ENCODE measurements around the gene TFF1.
A peak's percentile ranks its signal among the peaks of the same experiment; 100 is the strongest.

Gene TFF1

GRCh38 chr21:42403611-42404231 is 37.4 kb upstream of the TFF1 start, which contains the start of gene UBASH3A:
Gene UBASH3A (plus strand): TSS chr21:42403902. CDS start chr21:42403946, 44 bp downstream.
- Histone ChIP-seq H3K9ac (ENCODE audit: insufficient read length) (no peak within 1 kb of the TSS), H3K36me3 (ENCODE audit: insufficient read depth, low read length) (no peaks in the 10 kb centered on the region), H3K9me3 (ENCODE audit: low read depth, low read length) (no peaks in the 10 kb centered on the region), H3K4me3 (peak within 1 kb of the TSS; percentile 25; the same call in 1 of the 2 replicates), H3K27ac (no peak within 1 kb of the TSS)
- TF ChIP-seq EZH2 (IDR thresholded peaks at IDR 0.05): no peak
- TF ChIP-seq FOXP2 (optimal IDR thresholded peaks at IDR 0.05; ENCODE audit: control extremely low read depth, extremely low read length, insufficient read depth): no peak
- no peak for TF ChIP-seq POLR2AphosphoS5 (IDR thresholded peaks at IDR 0.05; ENCODE audit: borderline replicate concordance, low read depth, low read length)
- no peak for DNase-seq (ENCODE audit: low read depth, low spot score)

DNA sequence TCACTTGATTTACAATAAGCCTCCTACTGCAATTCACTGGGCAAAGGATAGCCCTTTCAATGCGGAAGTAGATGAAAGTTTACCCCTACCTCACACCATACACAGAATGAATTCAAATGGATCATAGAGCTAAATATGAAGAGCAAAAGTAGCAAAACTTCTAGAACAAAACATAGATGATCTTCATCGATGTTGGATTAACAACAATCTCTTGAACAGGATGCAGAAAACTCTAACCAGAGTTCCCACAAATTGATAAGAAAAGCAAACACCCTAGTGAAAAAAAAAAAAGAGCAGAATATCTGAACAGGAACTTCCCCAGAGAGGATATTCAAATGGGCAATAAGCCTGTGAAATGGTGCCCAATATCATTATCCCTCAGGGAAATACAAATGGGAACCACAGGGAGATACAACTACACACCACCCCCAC is 35.5 kb upstream of the TFF1 start:
- Histone ChIP-seq H3K9me3 (ENCODE audit: low read depth, low read length) (no peaks in the 10 kb centered on the region), H3K36me3 (ENCODE audit: insufficient read depth, low read length) (no peaks in the 10 kb centered on the region)
- no peak for DNase-seq (ENCODE audit: low read depth, low spot score)

GRCh38 chr21:42401154-42401553 is 34.8 kb upstream of the TFF1 start:
- H3K9me3 ChIP-seq (ENCODE audit: low read depth, low read length): no peaks in the 10 kb centered on the region
- DNase-seq (ENCODE audit: low read depth, low spot score): no peak
- H3K36me3 ChIP-seq (ENCODE audit: insufficient read depth, low read length): no peaks in the 10 kb centered on the region

More for the DNA sequence above, 35.5 kb upstream of the TFF1 start:
- TF ChIP-seq EZH2 (IDR thresholded peaks at IDR 0.05) (no peak), POLR2AphosphoS5 (IDR thresholded peaks at IDR 0.05; ENCODE audit: borderline replicate concordance, low read depth, low read length) (no peak), FOXP2 (optimal IDR thresholded peaks at IDR 0.05; ENCODE audit: control extremely low read depth, extremely low read length, insufficient read depth) (no peak)
- H3K27ac ChIP-seq: no peak overlapping the region
- H3K4me3 ChIP-seq: no peak overlapping the region
- H3K9ac ChIP-seq (ENCODE audit: insufficient read length): no peak overlapping the region

GRCh38 chr21:42400525-42400924 is 34.2 kb upstream of the TFF1 start:
- H3K9me3 ChIP-seq (ENCODE audit: low read depth, low read length): no peaks in the 10 kb centered on the region
- no peak overlapping the region; the same call in 1 of the 2 replicates for H3K27ac ChIP-seq
- no peak overlapping the region for H3K9ac ChIP-seq (ENCODE audit: insufficient read length)
- H3K4me3 ChIP-seq: no peak overlapping the region
- DNase-seq (ENCODE audit: low read depth, low spot score): no peak
- H3K36me3 ChIP-seq (ENCODE audit: insufficient read depth, low read length): no peaks in the 10 kb centered on the region
- no peak for TF ChIP-seq FOXP2 (optimal IDR thresholded peaks at IDR 0.05; ENCODE audit: control extremely low read depth, extremely low read length, insufficient read depth)
- no peak for TF ChIP-seq POLR2AphosphoS5 (IDR thresholded peaks at IDR 0.05; ENCODE audit: borderline replicate concordance, low read depth, low read length)
- TF ChIP-seq EZH2 (IDR thresholded peaks at IDR 0.05): no peak

More at GRCh38 chr21:42401154-42401553, 34.8 kb upstream of the TFF1 start:
- Histone ChIP-seq H3K4me3 (no peak overlapping the region), H3K27ac (peak overlapping the region; percentile 74; the same call in 1 of the 2 replicates), H3K9ac (ENCODE audit: insufficient read length) (no peak overlapping the region)
- no peak for TF ChIP-seq POLR2AphosphoS5 (IDR thresholded peaks at IDR 0.05; ENCODE audit: borderline replicate concordance, low read depth, low read length)
- no peak for TF ChIP-seq EZH2 (IDR thresholded peaks at IDR 0.05)
- no peak for TF ChIP-seq FOXP2 (optimal IDR thresholded peaks at IDR 0.05; ENCODE audit: control extremely low read depth, extremely low read length, insufficient read depth)

DNA sequence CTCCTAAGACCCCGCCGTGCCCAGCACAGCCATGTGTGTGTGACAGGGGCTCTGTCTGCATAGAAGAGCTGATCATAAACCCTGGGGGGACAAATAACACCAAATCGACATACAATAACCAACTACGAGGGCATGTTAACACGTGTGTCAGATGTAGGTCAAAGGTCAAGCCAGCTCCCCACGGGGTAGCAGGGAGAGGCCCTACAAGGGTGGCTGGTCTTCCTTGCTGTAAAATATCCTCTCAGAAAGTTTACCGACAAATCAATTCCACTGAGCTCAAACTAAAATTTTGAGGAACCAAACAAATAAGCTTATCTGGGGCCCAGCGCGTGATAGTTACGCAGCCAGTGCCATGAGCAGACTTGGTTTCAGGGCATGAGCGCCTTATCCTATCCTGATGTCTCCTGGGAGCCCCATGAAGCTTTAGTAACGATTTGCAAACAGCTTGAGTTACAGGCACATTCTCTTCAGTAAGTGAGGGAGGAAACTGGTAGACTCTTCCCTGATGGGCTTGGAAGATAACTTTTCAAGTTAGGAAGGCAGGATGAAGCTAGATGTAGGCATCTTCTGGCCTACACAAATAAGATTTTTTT is 32.2 kb upstream of the TFF1 start:
- Histone ChIP-seq H3K9ac (ENCODE audit: insufficient read length) (no peak overlapping the region), H3K27ac (no peak overlapping the region), H3K36me3 (ENCODE audit: insufficient read depth, low read length) (no peaks in the 10 kb centered on the region), H3K4me3 (peak overlapping the region; percentile 22; the same call in 1 of the 2 replicates), H3K9me3 (ENCODE audit: low read depth, low read length) (no peaks in the 10 kb centered on the region)
- no peak for DNase-seq (ENCODE audit: low read depth, low spot score)
- TF ChIP-seq FOXP2 (optimal IDR thresholded peaks at IDR 0.05; ENCODE audit: control extremely low read depth, extremely low read length, insufficient read depth) (no peak), EZH2 (IDR thresholded peaks at IDR 0.05) (no peak), POLR2AphosphoS5 (IDR thresholded peaks at IDR 0.05; ENCODE audit: borderline replicate concordance, low read depth, low read length) (no peak)

DNA sequence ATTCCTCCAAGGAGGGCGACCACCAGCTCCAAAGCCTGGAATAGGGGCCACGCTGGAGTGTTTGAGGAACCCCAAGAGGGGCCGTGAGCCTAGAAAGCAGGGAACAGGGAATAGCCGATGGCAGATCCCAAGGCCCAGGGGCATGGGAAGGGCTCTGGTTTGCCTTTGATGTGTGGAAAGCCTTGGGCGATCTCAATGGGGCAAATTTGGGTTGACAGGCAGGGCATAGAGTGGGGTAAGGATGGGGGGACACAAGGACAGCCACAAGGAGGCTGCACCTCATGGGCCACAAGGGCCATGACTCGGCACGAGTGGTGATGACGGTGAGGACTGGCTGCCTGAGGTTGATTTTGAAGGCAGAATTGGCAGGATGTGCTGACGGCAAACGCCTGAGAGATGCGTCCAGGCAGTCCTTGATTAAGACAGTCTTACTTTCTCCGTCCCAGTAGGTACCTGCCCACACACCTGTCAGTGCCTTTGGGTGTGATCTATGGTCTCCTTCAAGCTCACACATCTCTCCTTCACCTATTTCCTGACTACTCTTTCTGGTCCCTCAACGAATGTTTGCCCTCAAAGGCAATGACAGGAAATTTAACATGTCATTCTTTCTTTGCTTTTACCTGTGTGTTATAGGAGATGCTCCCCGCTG is 31.5 kb upstream of the TFF1 start:
- no peaks in the 10 kb centered on the region for H3K36me3 ChIP-seq (ENCODE audit: insufficient read depth, low read length)
- DNase-seq (ENCODE audit: low read depth, low spot score): no peak
- no peak overlapping the region for H3K27ac ChIP-seq
- no peaks in the 10 kb centered on the region for H3K9me3 ChIP-seq (ENCODE audit: low read depth, low read length)
- TF ChIP-seq EZH2 (IDR thresholded peaks at IDR 0.05): no peak
- no peak for TF ChIP-seq FOXP2 (optimal IDR thresholded peaks at IDR 0.05; ENCODE audit: control extremely low read depth, extremely low read length, insufficient read depth)
- no peak for TF ChIP-seq POLR2AphosphoS5 (IDR thresholded peaks at IDR 0.05; ENCODE audit: borderline replicate concordance, low read depth, low read length)
- no peak overlapping the region for H3K4me3 ChIP-seq
- H3K9ac ChIP-seq (ENCODE audit: insufficient read length): no peak overlapping the region

- Histone ChIP-seq H3K9me3 (ENCODE audit: low read depth, low read length) (no peaks in the 10 kb centered on the region), H3K9ac (ENCODE audit: insufficient read length) (no peak overlapping the region), H3K36me3 (ENCODE audit: insufficient read depth, low read length) (no peaks in the 10 kb centered on the region), H3K4me3 (no peak overlapping the region), H3K27ac (no peak overlapping the region)
- TF ChIP-seq FOXP2 (optimal IDR thresholded peaks at IDR 0.05; ENCODE audit: control extremely low read depth, extremely low read length, insufficient read depth) (no peak), EZH2 (IDR thresholded peaks at IDR 0.05) (no peak), POLR2AphosphoS5 (IDR thresholded peaks at IDR 0.05; ENCODE audit: borderline replicate concordance, low read depth, low read length) (no peak)
- DNase-seq (ENCODE audit: low read depth, low spot score): no peak
These were observed 30.7 kb upstream of the TFF1 start for GRCh38 chr21:42396799-42397745.
